ENCODE results near the gene PCDH9.

Gene PCDH9

GRCh38 chr13:66410314-66410713 lies 819.8 kb downstream of the PCDH9 start:
- WGBS (ENCODE audit: insufficient coverage, insufficient read length), result no CpG with 5 or more reads among the region's 1 CpG

DNA sequence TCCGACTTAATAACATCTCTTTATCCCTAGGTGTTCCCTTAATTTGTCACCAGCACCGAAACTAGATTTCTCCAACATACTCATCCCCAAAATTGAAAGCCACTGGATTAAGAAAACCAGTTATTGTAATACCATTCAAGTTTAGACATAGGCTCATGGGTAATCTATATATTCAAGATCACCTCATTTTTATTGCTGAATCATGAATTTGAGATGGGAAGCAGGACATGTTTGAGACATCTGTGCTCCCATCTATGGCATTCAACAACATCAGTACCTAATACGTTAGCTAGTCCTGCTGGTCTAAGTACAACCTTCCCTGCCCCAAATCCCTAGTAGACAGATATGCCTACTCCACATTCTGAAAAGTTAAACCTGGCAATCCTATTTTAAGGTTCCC lies 820.6 kb downstream of the PCDH9 start:
- H3K36me3 ChIP-seq (ENCODE audit: control insufficient read depth, insufficient read depth, low read length), result no peaks in the 10 kb centered on the region
- WGBS (ENCODE audit: insufficient coverage, insufficient read length), result 100% methylated on average over 2 of the region's 3 CpGs
- H3K4me3 ChIP-seq (ENCODE audit: low read length), result no peak overlapping the region
- no peaks in the 10 kb centered on the region for H3K9me3 ChIP-seq (ENCODE audit: control insufficient read depth, insufficient read depth, low read length)
- H3K4me1 ChIP-seq (ENCODE audit: control insufficient read depth, insufficient read depth, low read length), result no peaks in the 10 kb centered on the region; the same call in 1 of the 2 replicates
- DNase-seq (ENCODE audit: low read depth, low spot score), result no peak
- H3K27me3 ChIP-seq (ENCODE audit: control insufficient read depth, insufficient read depth, low read length), result no peaks in the 10 kb centered on the region
- H3K27ac ChIP-seq (ENCODE audit: low read length), result no peak overlapping the region

More at GRCh38 chr13:66410314-66410713, 819.8 kb downstream of the PCDH9 start:
- H3K4me3 ChIP-seq (ENCODE audit: low read length), result no peak overlapping the region
- H3K36me3 ChIP-seq (ENCODE audit: control insufficient read depth, insufficient read depth, low read length), result no peaks in the 10 kb centered on the region
- H3K27ac ChIP-seq (ENCODE audit: low read length), result no peak overlapping the region
- no peaks in the 10 kb centered on the region for H3K9me3 ChIP-seq (ENCODE audit: control insufficient read depth, insufficient read depth, low read length)
- no peaks in the 10 kb centered on the region for H3K27me3 ChIP-seq (ENCODE audit: control insufficient read depth, insufficient read depth, low read length)
- H3K4me1 ChIP-seq (ENCODE audit: control insufficient read depth, insufficient read depth, low read length), result no peaks in the 10 kb centered on the region; the same call in 1 of the 2 replicates
- no peak for DNase-seq (ENCODE audit: low read depth, low spot score)

DNA sequence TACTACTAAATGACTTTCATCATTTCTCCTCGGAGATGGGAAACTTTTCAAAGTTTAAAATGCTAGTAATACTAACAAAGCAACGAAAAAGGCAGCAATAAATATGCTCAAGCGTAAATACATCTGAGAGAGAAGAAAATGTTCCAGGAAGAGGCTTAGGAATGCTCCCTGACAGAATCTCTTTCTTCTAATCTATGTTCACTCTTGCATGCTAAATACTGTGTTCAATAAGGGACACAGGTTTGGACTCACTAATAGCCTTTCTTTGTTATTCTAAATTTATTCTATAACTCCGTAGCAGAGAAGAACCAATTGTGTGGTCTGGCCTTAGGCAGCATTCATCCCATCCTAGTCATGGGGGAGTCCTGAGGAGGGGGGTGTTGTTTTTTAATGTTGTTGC lies 823.0 kb downstream of the PCDH9 start:
- H3K4me1 ChIP-seq (ENCODE audit: control insufficient read depth, insufficient read depth, low read length), result no peaks in the 10 kb centered on the region; the same call in 1 of the 2 replicates
- no peaks in the 10 kb centered on the region for H3K27me3 ChIP-seq (ENCODE audit: control insufficient read depth, insufficient read depth, low read length)
- no peaks in the 10 kb centered on the region for H3K9me3 ChIP-seq (ENCODE audit: control insufficient read depth, insufficient read depth, low read length)
- no peak overlapping the region for H3K4me3 ChIP-seq (ENCODE audit: low read length)
- WGBS (ENCODE audit: insufficient coverage, insufficient read length), result no CpG with 5 or more reads among the region's 4 CpGs
- H3K27ac ChIP-seq (ENCODE audit: low read length), result no peak overlapping the region
- no peaks in the 10 kb centered on the region for H3K36me3 ChIP-seq (ENCODE audit: control insufficient read depth, insufficient read depth, low read length)
- no peak for DNase-seq (ENCODE audit: low read depth, low spot score)

GRCh38 chr13:66405908-66406802 lies 824.0 kb downstream of the PCDH9 start:
- no peaks in the 10 kb centered on the region for H3K27me3 ChIP-seq (ENCODE audit: control insufficient read depth, insufficient read depth, low read length)
- no peak for DNase-seq (ENCODE audit: low read depth, low spot score)
- no peaks in the 10 kb centered on the region; the same call in 1 of the 2 replicates for H3K4me1 ChIP-seq (ENCODE audit: control insufficient read depth, insufficient read depth, low read length)
- H3K36me3 ChIP-seq (ENCODE audit: control insufficient read depth, insufficient read depth, low read length), result no peaks in the 10 kb centered on the region
- H3K27ac ChIP-seq (ENCODE audit: low read length), result no peak overlapping the region
- H3K4me3 ChIP-seq (ENCODE audit: low read length), result no peak overlapping the region
- H3K9me3 ChIP-seq (ENCODE audit: control insufficient read depth, insufficient read depth, low read length), result no peaks in the 10 kb centered on the region
- no CpG with 5 or more reads among the region's 6 CpGs for WGBS (ENCODE audit: insufficient coverage, insufficient read length)

DNA sequence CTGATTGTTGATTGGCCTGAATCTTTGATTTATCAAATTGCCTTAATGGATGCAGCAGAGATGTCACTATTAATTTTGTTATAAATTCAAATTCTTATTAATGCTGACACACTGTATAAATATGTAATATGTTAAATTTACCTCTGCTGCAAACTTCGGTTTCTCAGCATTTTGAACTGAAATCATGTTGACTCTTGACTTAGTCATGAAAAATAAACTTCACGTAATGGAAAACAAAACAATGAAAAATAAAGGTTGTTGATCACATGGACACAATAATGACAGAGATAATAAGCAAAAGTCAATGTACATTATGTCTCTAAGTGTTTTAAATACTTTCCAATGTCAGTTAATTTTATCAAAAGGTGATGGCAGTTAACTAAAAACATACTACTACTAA lies 827.6 kb downstream of the PCDH9 start:
- Histone ChIP-seq H3K9me3 (ENCODE audit: control insufficient read depth, insufficient read depth, low read length) (no peaks in the 10 kb centered on the region), H3K27me3 (ENCODE audit: control insufficient read depth, insufficient read depth, low read length) (no peaks in the 10 kb centered on the region), H3K27ac (ENCODE audit: low read length) (no peak overlapping the region), H3K4me1 (ENCODE audit: control insufficient read depth, insufficient read depth, low read length) (no peaks in the 10 kb centered on the region), H3K4me3 (ENCODE audit: low read length) (no peak overlapping the region), H3K36me3 (ENCODE audit: control insufficient read depth, insufficient read depth, low read length) (no peaks in the 10 kb centered on the region)
- no CpG with 5 or more reads among the region's 2 CpGs for WGBS (ENCODE audit: insufficient coverage, insufficient read length)
- DNase-seq (ENCODE audit: low read depth, low spot score), result no peak

DNA sequence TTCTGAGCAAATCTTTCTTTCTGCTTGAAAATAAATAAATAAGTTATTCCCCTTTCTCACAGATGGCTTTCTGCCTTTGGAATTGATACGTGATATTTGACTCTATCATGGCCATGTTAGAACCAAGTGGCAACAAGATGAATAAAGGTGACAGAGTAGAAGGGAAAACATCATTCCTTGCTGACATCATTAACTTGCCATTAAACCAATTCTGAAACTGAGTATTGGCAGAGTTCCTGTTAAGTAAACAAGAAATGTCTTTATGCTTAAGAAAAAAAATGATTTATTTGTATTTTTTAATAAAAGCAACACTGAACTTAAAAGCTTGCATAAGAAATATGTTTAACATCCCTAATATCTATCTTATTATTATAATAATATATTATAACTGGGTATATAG lies 828.1 kb downstream of the PCDH9 start:
- Histone ChIP-seq H3K9me3 (ENCODE audit: control insufficient read depth, insufficient read depth, low read length) (no peaks in the 10 kb centered on the region), H3K36me3 (ENCODE audit: control insufficient read depth, insufficient read depth, low read length) (no peaks in the 10 kb centered on the region), H3K27me3 (ENCODE audit: control insufficient read depth, insufficient read depth, low read length) (no peaks in the 10 kb centered on the region), H3K4me3 (ENCODE audit: low read length) (no peak overlapping the region), H3K27ac (ENCODE audit: low read length) (no peak overlapping the region), H3K4me1 (ENCODE audit: control insufficient read depth, insufficient read depth, low read length) (no peaks in the 10 kb centered on the region)
- no CpG with 5 or more reads among the region's 1 CpG for WGBS (ENCODE audit: insufficient coverage, insufficient read length)
- no peak for DNase-seq (ENCODE audit: low read depth, low spot score)

DNA sequence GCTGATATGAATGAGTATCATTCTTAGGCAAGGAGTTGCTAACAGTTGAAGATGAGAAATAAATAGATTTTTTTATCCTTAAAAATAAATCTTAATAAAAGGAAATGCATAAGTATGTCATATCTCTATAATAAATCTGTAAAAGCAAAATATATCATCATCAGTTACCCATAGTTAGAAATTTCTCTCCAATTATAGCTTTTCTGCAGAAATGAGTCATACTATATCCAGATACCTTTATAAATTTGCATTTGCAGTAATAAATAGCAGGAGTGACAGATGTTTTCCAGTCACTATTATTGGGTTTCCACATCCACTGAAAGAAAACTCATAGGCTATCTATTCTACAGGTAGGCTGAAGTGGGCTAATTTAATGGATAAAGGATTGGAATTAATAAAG lies 829.8 kb downstream of the PCDH9 start:
- Histone ChIP-seq H3K9me3 (ENCODE audit: control insufficient read depth, insufficient read depth, low read length) (no peaks in the 10 kb centered on the region), H3K27ac (ENCODE audit: low read length) (no peak overlapping the region), H3K4me1 (ENCODE audit: control insufficient read depth, insufficient read depth, low read length) (no peaks in the 10 kb centered on the region), H3K27me3 (ENCODE audit: control insufficient read depth, insufficient read depth, low read length) (no peaks in the 10 kb centered on the region), H3K36me3 (ENCODE audit: control insufficient read depth, insufficient read depth, low read length) (no peaks in the 10 kb centered on the region), H3K4me3 (ENCODE audit: low read length) (no peak overlapping the region)
- DNase-seq (ENCODE audit: low read depth, low spot score), result no peak

GRCh38 chr13:66399873-66400272 lies 830.3 kb downstream of the PCDH9 start:
- no CpG with 5 or more reads among the region's 1 CpG for WGBS (ENCODE audit: insufficient coverage, insufficient read length)
- no peak for DNase-seq (ENCODE audit: low read depth, low spot score)
- H3K27me3 ChIP-seq (ENCODE audit: control insufficient read depth, insufficient read depth, low read length), result no peaks in the 10 kb centered on the region
- H3K4me3 ChIP-seq (ENCODE audit: low read length), result no peak overlapping the region
- H3K27ac ChIP-seq (ENCODE audit: low read length), result no peak overlapping the region
- no peaks in the 10 kb centered on the region for H3K4me1 ChIP-seq (ENCODE audit: control insufficient read depth, insufficient read depth, low read length)
- H3K9me3 ChIP-seq (ENCODE audit: control insufficient read depth, insufficient read depth, low read length), result no peaks in the 10 kb centered on the region
- H3K36me3 ChIP-seq (ENCODE audit: control insufficient read depth, insufficient read depth, low read length), result no peaks in the 10 kb centered on the region

GRCh38 chr13:66397133-66397532 lies 833.0 kb downstream of the PCDH9 start:
- no peak for DNase-seq (ENCODE audit: low read depth, low spot score)
- H3K9me3 ChIP-seq (ENCODE audit: control insufficient read depth, insufficient read depth, low read length), result no peaks in the 10 kb centered on the region
- H3K27me3 ChIP-seq (ENCODE audit: control insufficient read depth, insufficient read depth, low read length), result no peaks in the 10 kb centered on the region
- WGBS (ENCODE audit: insufficient coverage, insufficient read length), result no CpG with 5 or more reads among the region's 3 CpGs
- H3K27ac ChIP-seq (ENCODE audit: low read length), result no peak overlapping the region
- no peaks in the 10 kb centered on the region for H3K36me3 ChIP-seq (ENCODE audit: control insufficient read depth, insufficient read depth, low read length)
- no peaks in the 10 kb centered on the region for H3K4me1 ChIP-seq (ENCODE audit: control insufficient read depth, insufficient read depth, low read length)
- H3K4me3 ChIP-seq (ENCODE audit: low read length), result no peak overlapping the region

GRCh38 chr13:66391322-66391721 lies 838.8 kb downstream of the PCDH9 start:
- Histone ChIP-seq H3K36me3 (ENCODE audit: control insufficient read depth, insufficient read depth, low read length) (no peaks in the 10 kb centered on the region), H3K4me1 (ENCODE audit: control insufficient read depth, insufficient read depth, low read length) (no peaks in the 10 kb centered on the region), H3K27me3 (ENCODE audit: control insufficient read depth, insufficient read depth, low read length) (no peaks in the 10 kb centered on the region), H3K9me3 (ENCODE audit: control insufficient read depth, insufficient read depth, low read length) (no peaks in the 10 kb centered on the region), H3K27ac (ENCODE audit: low read length) (no peak overlapping the region), H3K4me3 (ENCODE audit: low read length) (no peak overlapping the region)
- no CpG with 5 or more reads among the region's 1 CpG for WGBS (ENCODE audit: insufficient coverage, insufficient read length)
- DNase-seq (ENCODE audit: low read depth, low spot score), result no peak

- no CpG with 5 or more reads among the region's 3 CpGs for WGBS (ENCODE audit: insufficient coverage, insufficient read length)
- no peaks in the 10 kb centered on the region for H3K36me3 ChIP-seq (ENCODE audit: control insufficient read depth, insufficient read depth, low read length)
- no peak overlapping the region for H3K27ac ChIP-seq (ENCODE audit: low read length)
- no peaks in the 10 kb centered on the region for H3K9me3 ChIP-seq (ENCODE audit: control insufficient read depth, insufficient read depth, low read length)
- H3K4me3 ChIP-seq (ENCODE audit: low read length), result no peak overlapping the region
- DNase-seq (ENCODE audit: low read depth, low spot score), result no peak
- H3K4me1 ChIP-seq (ENCODE audit: control insufficient read depth, insufficient read depth, low read length), result no peaks in the 10 kb centered on the region
- H3K27me3 ChIP-seq (ENCODE audit: control insufficient read depth, insufficient read depth, low read length), result no peaks in the 10 kb centered on the region
Observed at GRCh38 chr13:66378894-66379293, 851.2 kb downstream of the PCDH9 start.

All from iPS DF 6.9 (cell line).